Stimulated activated CD8-positive, alpha-beta memory T cell treated with anti-CD3 and anti-CD28 coated beads, Interleukin-15, amount 100 ng/mL, for 24 hours (primary cell): Measurements from ENCODE around the gene ERBB4.
"Not testable (repeated sequence)": the region's sequence is repeated elsewhere in the genome, so short reads cannot be mapped to it uniquely, and the experiment has no call there.

Source experiments
- DNase-seq: peaks from one replicate; pipeline ENCODE4 v3.0.0-alpha.2; 2020; ENCODE audit warnings: low read depth

ERBB4 gene

GRCh38 chr2:212146416-212146815 is 392.2 kb downstream of the ERBB4 start:
- DNase-seq = no peak

DNA sequence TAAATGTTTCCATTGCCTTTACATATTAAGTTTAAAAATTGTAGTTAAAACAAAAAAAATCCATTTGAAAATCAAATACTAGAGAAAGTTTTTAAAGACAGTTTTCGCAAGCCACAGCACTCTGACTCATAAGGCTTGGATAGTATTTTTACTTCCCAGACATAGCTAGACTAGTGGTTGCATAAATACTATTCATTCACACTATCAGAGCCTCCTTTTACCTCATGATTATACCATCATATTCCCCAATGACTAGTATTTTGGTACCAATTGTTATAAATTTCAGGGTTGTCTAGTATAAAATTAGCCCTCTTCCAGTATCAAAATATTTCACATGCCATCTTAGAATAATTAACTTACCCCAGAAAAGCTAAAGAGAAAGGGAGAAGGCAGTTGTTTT is 393.5 kb downstream of the ERBB4 start:
- DNase-seq = no peak

GRCh38 chr2:212142631-212143030 is 396.0 kb downstream of the ERBB4 start:
- DNase-seq = no peak

DNA sequence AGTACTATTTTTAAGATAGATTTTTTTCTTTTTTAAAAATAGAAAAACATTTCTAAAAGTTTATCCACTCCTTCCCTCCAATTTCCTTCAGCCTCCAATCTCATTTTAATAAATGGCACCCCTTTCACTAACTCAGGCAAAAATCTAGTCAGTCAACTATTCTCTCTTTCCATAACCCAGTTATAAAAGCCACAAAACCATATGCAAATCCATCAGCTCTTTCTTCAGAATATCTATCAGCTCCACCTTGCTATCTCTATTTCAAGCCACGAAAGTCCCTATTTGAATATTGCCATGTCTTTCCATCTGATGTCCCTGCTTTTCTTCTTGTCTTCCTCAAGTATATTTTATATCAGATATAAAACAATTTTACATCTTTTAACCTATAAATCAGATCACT is 397.1 kb downstream of the ERBB4 start:
- no peak for DNase-seq

- DNase-seq = no peak
Measured at GRCh38 chr2:212136216-212136795, 402.3 kb downstream of the ERBB4 start.

- DNase-seq = no peak
Measured at GRCh38 chr2:212135739-212136138, 402.9 kb downstream of the ERBB4 start.

GRCh38 chr2:212133337-212133736 is 405.3 kb downstream of the ERBB4 start:
- DNase-seq = no peak

- DNase-seq = no peak
Measured at GRCh38 chr2:212124598-212124997, 414.0 kb downstream of the ERBB4 start.

DNA sequence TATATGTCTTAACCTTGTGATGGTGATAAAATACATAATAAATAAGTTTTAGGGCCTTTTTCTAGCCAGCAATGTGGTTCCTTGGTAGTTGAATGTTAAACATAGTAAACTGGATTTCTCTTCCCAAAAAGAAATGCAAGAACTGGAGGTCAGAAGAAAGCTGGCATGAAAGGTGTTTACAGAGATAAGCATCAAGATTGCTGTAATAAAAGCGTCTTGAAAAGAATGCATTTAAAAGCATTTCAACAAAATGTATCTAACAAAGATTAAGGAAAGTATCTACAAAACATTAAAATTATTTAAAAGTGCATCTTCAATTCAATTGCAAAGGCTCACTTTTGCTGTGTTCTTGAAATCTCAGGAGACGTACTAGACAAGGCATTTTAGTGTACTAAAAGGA is 419.0 kb downstream of the ERBB4 start:
- no peak for DNase-seq

GRCh38 chr2:212117926-212118325 is 420.7 kb downstream of the ERBB4 start:
- DNase-seq = no peak

DNA sequence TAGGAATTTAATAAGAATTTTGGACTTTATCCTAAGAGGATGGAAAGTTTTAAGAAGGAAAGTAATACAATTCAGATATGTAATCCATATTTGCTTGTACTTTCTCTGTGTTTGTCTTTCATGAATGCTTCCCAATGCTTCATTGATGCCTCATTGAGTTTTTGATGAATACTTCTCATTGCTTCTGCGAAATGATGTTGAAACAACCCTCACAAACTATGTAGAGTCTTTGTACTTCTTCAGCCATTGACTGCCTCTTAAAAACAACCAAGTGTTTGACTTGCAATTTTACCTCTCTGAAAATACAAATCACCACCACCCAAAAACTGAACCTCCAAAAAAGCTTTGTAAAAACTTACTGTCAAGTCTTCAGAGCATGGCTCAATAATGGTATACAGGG is 424.1 kb downstream of the ERBB4 start:
- no peak for DNase-seq

GRCh38 chr2:212112401-212112800 is 426.2 kb downstream of the ERBB4 start:
- DNase-seq = no peak

- DNase-seq = no peak
Measured at GRCh38 chr2:212109792-212110680, 428.6 kb downstream of the ERBB4 start.

DNA sequence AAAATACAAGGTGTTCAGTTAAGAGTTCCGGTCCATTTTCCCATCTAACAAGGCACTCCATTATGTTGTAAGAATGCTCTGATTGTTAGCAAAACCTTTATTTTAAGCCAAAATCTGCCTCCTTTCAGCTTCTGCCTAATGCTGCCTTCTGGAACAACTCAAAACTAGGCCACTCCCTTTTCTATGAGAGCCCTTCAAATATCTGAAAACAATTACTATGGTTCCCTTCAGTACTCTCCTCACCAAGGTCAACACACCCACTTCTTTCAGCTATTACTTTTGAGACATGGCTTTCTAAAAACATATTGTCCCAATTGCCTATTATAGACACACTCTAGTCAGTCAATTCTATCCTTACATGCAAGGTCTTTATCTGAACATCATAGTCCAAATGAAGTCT is 429.4 kb downstream of the ERBB4 start:
- no peak for DNase-seq

- DNase-seq = no peak
Measured at GRCh38 chr2:212107989-212108388, 430.6 kb downstream of the ERBB4 start.

DNA sequence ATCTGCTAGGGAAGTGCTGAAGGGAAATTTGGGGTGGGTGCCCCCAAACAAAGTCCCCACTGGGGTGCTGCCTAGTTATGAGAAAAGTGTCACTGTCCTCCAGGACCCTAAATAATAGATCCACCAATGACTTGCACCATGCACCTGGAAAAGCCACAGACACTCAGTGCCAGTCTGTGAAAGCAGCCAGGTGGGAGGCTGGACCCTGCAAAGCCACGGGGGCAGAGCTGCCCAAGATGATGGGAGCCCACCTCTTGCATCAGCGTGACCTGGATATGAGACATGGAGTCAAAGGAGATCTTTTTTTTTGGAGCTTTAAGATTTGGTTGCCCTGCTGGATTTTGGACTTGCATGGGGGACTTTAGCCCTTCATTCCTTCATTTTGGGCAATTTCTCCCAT is 431.6 kb downstream of the ERBB4 start:
- no peak for DNase-seq

DNA sequence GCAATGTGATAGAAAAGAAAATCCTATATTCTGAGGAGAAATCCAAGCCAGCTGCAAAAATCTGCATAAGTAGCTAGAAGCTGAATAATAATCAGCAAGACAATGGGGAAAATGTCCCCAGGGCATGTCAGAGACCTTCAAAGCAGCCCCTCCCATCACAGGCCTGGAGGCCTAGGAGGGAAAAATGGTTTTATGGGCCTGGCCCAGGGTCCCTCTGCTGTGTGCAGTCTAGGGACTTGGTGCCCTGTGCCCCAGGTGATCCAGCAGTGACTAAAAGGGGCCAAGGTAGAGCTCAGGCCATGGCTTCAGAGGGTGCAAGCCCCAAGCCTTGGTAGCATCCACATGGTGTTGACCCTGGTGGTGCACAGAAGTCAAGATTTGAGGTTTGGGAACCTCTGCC is 432.1 kb downstream of the ERBB4 start:
- not testable (repeated sequence) for DNase-seq

GRCh38 chr2:212099658-212100057 is 438.9 kb downstream of the ERBB4 start:
- no peak for DNase-seq

DNA sequence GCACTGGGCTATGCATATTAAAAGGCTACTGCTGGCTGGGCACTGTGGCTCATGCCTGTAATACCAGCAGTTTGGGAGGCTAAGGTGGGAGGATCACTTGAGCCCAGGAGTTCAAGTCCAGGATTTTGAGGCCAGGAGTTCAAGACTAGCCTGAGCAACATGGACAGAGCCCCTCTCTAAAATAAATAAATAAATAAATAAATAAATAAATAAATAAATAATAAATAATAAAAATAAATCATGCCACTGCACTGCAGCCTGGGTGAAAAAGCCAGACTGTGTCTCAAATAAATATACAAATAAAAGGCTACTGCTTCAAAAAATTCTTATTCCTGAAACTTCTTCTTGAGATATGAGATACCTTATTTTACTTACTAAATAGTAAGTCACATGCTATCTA is 439.6 kb downstream of the ERBB4 start:
- no peak for DNase-seq

DNA sequence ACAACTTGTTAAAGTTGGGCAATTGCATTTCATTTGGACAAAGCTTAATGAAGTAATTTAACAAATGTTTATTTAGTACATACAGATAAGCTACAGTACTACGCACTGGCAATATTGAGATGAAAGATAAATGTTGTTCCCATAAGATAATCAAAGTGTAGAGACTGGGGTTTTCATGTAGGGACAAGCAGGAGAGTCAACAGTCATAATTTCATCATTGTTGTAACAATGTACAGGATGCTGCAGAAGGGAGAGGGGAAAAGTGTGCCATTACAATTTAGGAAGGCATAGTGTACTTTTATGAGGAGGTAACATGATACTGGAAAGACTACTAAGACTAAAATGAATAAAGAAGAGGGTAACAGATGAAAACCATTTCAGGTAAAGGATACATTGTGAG is 441.6 kb downstream of the ERBB4 start:
- DNase-seq = no peak

DNA sequence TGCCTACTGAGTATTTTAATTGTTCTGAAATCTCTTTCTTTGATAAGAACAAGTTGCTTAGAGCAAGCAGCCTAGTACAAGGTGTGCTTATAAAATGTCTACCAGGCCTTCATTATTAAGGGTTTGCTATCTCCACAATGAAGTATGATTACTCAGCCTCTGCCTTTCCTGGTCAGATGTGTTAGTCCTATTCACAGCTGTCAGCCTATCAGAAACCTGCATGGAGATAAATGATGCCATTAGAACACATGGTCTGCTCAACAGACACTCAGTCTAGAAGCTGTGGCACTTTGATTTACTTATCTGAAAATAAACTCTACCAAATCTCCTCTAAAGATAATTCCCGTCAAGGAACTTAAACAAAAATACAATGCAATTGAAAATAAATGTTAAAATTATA is 448.7 kb downstream of the ERBB4 start:
- DNase-seq = no peak

- no peak for DNase-seq
Measured at GRCh38 chr2:212088353-212088752, 450.2 kb downstream of the ERBB4 start.

GRCh38 chr2:212083492-212083891 is 455.1 kb downstream of the ERBB4 start:
- no peak for DNase-seq

- DNase-seq = no peak
Measured at GRCh38 chr2:212078103-212078502, 460.5 kb downstream of the ERBB4 start.
